Gastrocnemius medialis (tissue), 4 donors: ENCODE results near the gene TRMT5.

Source experiments
- POLR2A ChIP-seq, 2 donors: fragments of 450-650 bp; IDR thresholded peaks; one replicate each; pipeline ENCODE4 v1.6.1; 2017; ENCODE audit warnings: antibody characterized with exemption in 2 of 2, mild to moderate bottlenecking in 2 of 2, moderate library complexity in 2 of 2
- TF ChIP-seq, protein P1 (sequence below), 5 experiments: fragments of 450-650 bp in 3 of 5; fragments of 200-600 bp in 2 of 5; sonication (generic) in 2 of 5; IDR thresholded peaks in 4 of 5; conservative IDR thresholded peaks in 1 of 5; 1 replicate in 4 of 5; 2 replicates in 1 of 5; pipeline ENCODE4 v1.5.1; 2016 to 2019; ENCODE audit warnings: antibody characterized with exemption in 5 of 5, mild to moderate bottlenecking in 3 of 5, moderate library complexity in 3 of 5

DNA sequence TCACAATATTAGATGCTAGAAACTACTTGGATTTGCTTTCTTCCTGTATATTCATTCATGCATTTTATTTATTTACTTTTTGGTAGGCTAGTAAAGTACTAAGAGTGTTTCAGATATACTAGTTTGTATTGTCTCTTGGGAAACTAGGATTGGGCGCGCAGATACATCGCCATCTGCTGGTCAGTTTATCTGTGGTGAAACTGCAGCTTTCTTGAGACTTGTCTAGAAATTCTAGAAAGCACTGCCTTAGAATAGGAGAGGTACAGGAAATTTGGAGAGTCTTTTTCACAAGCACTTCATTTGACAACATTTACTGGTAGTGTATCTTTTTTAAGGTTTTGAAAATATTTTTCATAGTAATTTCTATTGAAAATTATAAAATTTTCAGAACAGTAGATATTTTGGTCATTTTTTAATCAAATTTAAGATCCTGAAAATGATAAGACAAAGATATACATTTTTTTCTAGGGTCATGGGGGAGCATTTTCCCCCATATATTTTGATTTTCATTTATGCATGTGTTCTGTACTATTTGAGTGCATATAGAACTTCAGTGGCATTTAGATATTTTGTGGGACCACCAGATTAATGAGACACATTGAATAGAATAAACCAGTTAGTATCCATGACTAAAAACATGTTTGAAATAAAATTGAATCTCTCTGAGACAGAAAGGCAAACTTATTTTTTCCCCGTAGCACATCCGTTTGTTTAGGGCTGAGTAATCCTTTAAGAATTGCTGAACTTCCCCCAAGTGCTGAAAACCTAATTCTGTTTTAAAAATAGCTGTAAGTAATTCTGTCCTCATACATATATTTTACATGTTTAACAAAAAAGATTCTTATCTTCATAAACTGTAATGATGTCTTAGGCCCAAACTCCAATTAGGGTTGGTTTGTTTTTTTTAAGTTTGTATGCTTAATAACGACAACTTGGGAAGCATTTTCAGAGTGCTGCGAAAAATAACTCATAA lies 44.7 kb upstream of the TRMT5 start:
- TF ChIP-seq, protein P1, sequence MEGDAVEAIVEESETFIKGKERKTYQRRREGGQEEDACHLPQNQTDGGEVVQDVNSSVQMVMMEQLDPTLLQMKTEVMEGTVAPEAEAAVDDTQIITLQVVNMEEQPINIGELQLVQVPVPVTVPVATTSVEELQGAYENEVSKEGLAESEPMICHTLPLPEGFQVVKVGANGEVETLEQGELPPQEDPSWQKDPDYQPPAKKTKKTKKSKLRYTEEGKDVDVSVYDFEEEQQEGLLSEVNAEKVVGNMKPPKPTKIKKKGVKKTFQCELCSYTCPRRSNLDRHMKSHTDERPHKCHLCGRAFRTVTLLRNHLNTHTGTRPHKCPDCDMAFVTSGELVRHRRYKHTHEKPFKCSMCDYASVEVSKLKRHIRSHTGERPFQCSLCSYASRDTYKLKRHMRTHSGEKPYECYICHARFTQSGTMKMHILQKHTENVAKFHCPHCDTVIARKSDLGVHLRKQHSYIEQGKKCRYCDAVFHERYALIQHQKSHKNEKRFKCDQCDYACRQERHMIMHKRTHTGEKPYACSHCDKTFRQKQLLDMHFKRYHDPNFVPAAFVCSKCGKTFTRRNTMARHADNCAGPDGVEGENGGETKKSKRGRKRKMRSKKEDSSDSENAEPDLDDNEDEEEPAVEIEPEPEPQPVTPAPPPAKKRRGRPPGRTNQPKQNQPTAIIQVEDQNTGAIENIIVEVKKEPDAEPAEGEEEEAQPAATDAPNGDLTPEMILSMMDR (IDR thresholded peaks at IDR 0.05 in 4 of 5, conservative IDR thresholded peaks at IDR 0.05 in 1 of 5): peak; percentile 72 to 90 (median 87)
- TF ChIP-seq POLR2A (IDR thresholded peaks at IDR 0.05): no peak
